HFFc6 (cell line): ENCODE results near the gene UMAD1. TPM values are rescaled to one million over a fixed set of nuclear protein-coding genes. Genes with fewer than 3 reads are reported as not detected.
A peak's percentile ranks its signal among the peaks of the same experiment; 100 is the strongest.

ENCODE experiments used
- DNase-seq: peaks from one replicate; pipeline ENCODE4 v3.0.0-alpha.2; 2018
- H3K27ac Mint-ChIP-seq: 2 replicates; pipeline ENCODE4 v1.8.0; 2020; ENCODE audit warnings: mild to moderate bottlenecking, mixed read lengths
- H3K27me3 Mint-ChIP-seq: 2 replicates; pipeline ENCODE4 v1.8.0; 2021; ENCODE audit warnings: mild to moderate bottlenecking, moderate library complexity, mixed read lengths; ENCODE audit not compliant: insufficient read depth
- H3K36me3 Mint-ChIP-seq: 2 replicates; pipeline ENCODE4 v1.8.0; 2021; ENCODE audit warnings: low read depth, mixed read lengths
- H3K4me1 Mint-ChIP-seq: 2 replicates; pipeline ENCODE4 v1.8.0; 2020; ENCODE audit warnings: low read depth, mixed read lengths
- H3K4me3 Mint-ChIP-seq: 2 replicates; pipeline ENCODE4 v1.8.0; 2020; ENCODE audit warnings: mild to moderate bottlenecking, moderate library complexity, mixed read lengths
- H3K9me3 Mint-ChIP-seq: 2 replicates; pipeline ENCODE4 v1.8.0; 2020; ENCODE audit warnings: mild to moderate bottlenecking, mixed read lengths
- CTCF ChIP-seq: fragments of 200-600 bp; sonication (generic); IDR thresholded peaks from 2 replicates; pipeline ENCODE4 v1.5.0; 2021; ENCODE audit warnings: antibody characterized with exemption, mild to moderate bottlenecking
- total RNA-seq, 6 experiments: library from RNA; stranded (reverse); fragmentation: NEBNext Ultra II Directional; extraction: Animal tissue kit (Norgen Biotek cat#: 25700); gene quantifications; 2 replicates in 1 of 6; 3 replicates in 5 of 6; pipeline ENCODE4 v1.2.3, GENCODE V29; 2021

Gene UMAD1
- total RNA-seq, 6 experiments from 2014 or later = 11.6 to 14.6 (median 12.1) TPM

GRCh38 chr7:7699380-7699779 lies 58.8 kb downstream of the UMAD1 start:
- DNase-seq = no peak
- H3K9me3 Mint-ChIP-seq = no peaks in the 10 kb centered on the region
- H3K27ac Mint-ChIP-seq = no peak overlapping the region; the same call in 1 of the 2 replicates
- H3K27me3 Mint-ChIP-seq = no peaks in the 10 kb centered on the region
- H3K36me3 Mint-ChIP-seq = peaks cover 7% of the 10 kb centered on the region
- peaks cover 74% of the 10 kb centered on the region for H3K4me1 Mint-ChIP-seq
- peak overlapping the region; percentile 15; the same call in 1 of the 2 replicates for H3K4me3 Mint-ChIP-seq
- no peak for TF ChIP-seq CTCF

DNA sequence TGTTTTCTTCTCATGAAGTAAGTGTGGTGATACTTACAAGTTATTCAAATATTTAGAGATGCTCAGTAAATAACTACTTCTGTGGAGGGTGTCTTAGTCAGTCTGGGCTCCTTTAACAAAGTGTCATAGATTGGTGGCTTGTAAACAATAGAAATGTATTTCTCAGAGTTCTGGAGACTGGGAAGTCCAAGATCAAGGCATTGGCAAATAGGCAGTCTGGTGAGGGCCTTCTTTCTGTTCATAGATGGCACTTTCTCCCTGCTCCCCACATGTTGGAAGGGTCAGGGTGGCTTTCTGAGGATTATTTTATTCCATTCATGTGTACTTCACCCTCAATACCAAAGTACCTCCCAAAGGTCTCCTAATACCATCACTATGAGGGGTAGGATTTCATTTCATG lies 59.4 kb downstream of the UMAD1 start:
- peak overlapping the region; percentile 15; the same call in 1 of the 2 replicates for H3K4me3 Mint-ChIP-seq
- DNase-seq = no peak
- no peak overlapping the region; the same call in 1 of the 2 replicates for H3K27ac Mint-ChIP-seq
- no peak for TF ChIP-seq CTCF
- H3K36me3 Mint-ChIP-seq = peaks cover 1% of the 10 kb centered on the region
- no peaks in the 10 kb centered on the region for H3K27me3 Mint-ChIP-seq
- H3K9me3 Mint-ChIP-seq = no peaks in the 10 kb centered on the region
- H3K4me1 Mint-ChIP-seq = peaks cover 69% of the 10 kb centered on the region

GRCh38 chr7:7701527-7701926 lies 61.0 kb downstream of the UMAD1 start:
- TF ChIP-seq CTCF = no peak
- no peak for DNase-seq
- Mint-ChIP-seq H3K9me3 (no peaks in the 10 kb centered on the region), H3K4me3 (no peak overlapping the region), H3K27ac (no peak overlapping the region), H3K27me3 (no peaks in the 10 kb centered on the region), H3K36me3 (no peaks in the 10 kb centered on the region), H3K4me1 (peaks cover 61% of the 10 kb centered on the region)

DNA sequence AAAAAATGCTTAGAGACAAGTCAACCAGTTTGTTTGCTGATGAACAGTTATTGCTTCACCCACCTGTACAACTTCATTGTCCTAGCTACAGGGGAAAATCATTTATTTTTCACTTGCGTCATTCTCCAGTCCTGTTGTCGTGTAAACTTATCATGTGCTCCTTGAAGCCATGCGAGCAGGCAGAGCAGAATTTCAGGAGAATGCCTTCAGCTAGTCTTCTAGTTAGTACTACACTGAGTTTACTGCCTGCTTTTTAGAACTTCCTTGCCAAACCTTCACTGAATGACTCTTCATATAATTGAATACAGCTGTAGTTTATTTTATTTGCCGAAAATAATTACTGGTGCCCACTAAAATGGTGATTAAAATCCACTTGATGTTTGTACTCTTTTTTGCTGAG lies 62.3 kb downstream of the UMAD1 start:
- H3K36me3 Mint-ChIP-seq = no peaks in the 10 kb centered on the region
- peak overlapping the region; percentile 43; the same call in 1 of the 2 replicates for H3K27ac Mint-ChIP-seq
- H3K9me3 Mint-ChIP-seq = no peaks in the 10 kb centered on the region
- peak; percentile 42 for DNase-seq
- no peak overlapping the region; the same call in 1 of the 2 replicates for H3K4me3 Mint-ChIP-seq
- H3K27me3 Mint-ChIP-seq = no peaks in the 10 kb centered on the region
- H3K4me1 Mint-ChIP-seq = peaks cover 51% of the 10 kb centered on the region
- no peak for TF ChIP-seq CTCF

DNA sequence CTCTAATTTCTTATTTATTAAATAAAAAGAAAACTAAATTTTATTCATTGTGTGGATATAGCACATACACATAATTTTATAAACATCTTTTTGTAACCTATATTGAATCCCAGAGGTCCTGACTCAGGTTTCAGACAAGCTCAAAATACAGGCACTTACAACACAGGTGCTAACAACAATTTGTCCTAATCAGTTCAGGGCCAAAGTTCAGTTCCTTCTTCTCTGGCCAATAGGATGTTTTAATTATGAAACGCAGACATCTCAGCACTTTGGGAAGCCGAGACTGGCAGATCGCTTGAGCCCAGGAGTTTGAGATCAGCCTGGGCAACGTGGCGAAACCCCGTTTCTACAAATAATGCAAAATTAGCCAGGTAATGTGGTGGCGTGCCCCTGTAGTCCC lies 62.9 kb downstream of the UMAD1 start:
- H3K27me3 Mint-ChIP-seq = no peaks in the 10 kb centered on the region
- TF ChIP-seq CTCF = no peak
- no peak overlapping the region for H3K27ac Mint-ChIP-seq
- H3K4me1 Mint-ChIP-seq = peaks cover 50% of the 10 kb centered on the region
- no peak overlapping the region for H3K4me3 Mint-ChIP-seq
- no peaks in the 10 kb centered on the region for H3K36me3 Mint-ChIP-seq
- H3K9me3 Mint-ChIP-seq = no peaks in the 10 kb centered on the region
- no peak for DNase-seq

DNA sequence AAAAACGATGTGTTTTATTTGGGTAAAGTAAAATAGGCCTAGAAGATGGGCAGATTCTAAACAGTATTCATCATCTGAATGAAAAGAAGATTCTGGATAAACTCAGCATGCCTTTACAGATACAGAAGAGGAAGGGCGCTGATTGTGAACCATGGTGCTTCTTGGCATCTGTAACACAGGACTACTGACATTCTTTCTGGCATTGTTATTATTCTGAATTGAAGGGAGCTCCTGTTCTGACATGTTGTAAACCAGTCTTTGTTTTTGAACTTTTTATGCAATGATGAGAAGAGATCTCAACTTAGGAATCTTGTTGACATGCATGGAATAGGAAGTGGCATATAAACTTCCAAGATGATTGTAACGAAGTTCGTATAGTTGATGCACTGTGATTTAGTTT lies 64.3 kb downstream of the UMAD1 start:
- no peak for TF ChIP-seq CTCF
- no peak for DNase-seq
- no peaks in the 10 kb centered on the region for H3K9me3 Mint-ChIP-seq
- no peaks in the 10 kb centered on the region for H3K36me3 Mint-ChIP-seq
- H3K27me3 Mint-ChIP-seq = no peaks in the 10 kb centered on the region
- H3K4me1 Mint-ChIP-seq = peaks cover 43% of the 10 kb centered on the region
- H3K27ac Mint-ChIP-seq = no peak overlapping the region
- H3K4me3 Mint-ChIP-seq = no peak overlapping the region
